HG02623 (cell line): Measurements from ENCODE around the gene CYB5D1.
"Not testable (repeated sequence)": the region's sequence is repeated elsewhere in the genome, so short reads cannot be mapped to it uniquely, and the experiment has no call there.

Experiments used
- ATAC-seq: cut with Tn5 transposase; IDR thresholded peaks from one replicate; pipeline ENCODE4 v1.9.1; 2021; ENCODE audit warnings: moderate library complexity; ENCODE audit not compliant: unreplicated experiment

The CYB5D1 gene

GRCh38 chr17:7856011-7856810, 1.6 kb upstream of the CYB5D1 start:
- ATAC-seq, result no peak

- peak; percentile 67 for ATAC-seq
These were observed 741 bp upstream of the CYB5D1 start, which contains the start of gene NAA38 for GRCh38 chr17:7856811-7857712. TSS of gene NAA38 (minus strand) at chr17:7857559. CDS start at chr17:7857463, 96 bp downstream.

GRCh38 chr17:7858522-7858810, 663 bp downstream of the CYB5D1 start:
- ATAC-seq, result no peak

GRCh38 chr17:7859028-7859427, 1.2 kb downstream of the CYB5D1 start:
- no peak for ATAC-seq

GRCh38 chr17:7862692-7863437, 5.1 kb downstream of the CYB5D1 start:
- no peak for ATAC-seq

- not testable (repeated sequence) for ATAC-seq
These were observed 6.6 kb downstream of the CYB5D1 start for GRCh38 chr17:7864384-7864783.

- ATAC-seq, result no peak
These were observed 7.3 kb downstream of the CYB5D1 start for GRCh38 chr17:7864995-7865650.

- ATAC-seq, result no peak
These were observed 10.1 kb downstream of the CYB5D1 start for GRCh38 chr17:7867881-7868329.

- no peak for ATAC-seq
These were observed 15.2 kb downstream of the CYB5D1 start for GRCh38 chr17:7873051-7873450.

- no peak for ATAC-seq
These were observed 18.1 kb downstream of the CYB5D1 start for GRCh38 chr17:7875804-7876370.

- no peak for ATAC-seq
These were observed 20.4 kb downstream of the CYB5D1 start for GRCh38 chr17:7878234-7878633.

- ATAC-seq, result no peak
These were observed 22.5 kb downstream of the CYB5D1 start for GRCh38 chr17:7880076-7880868.

- no peak for ATAC-seq
These were observed 23.7 kb downstream of the CYB5D1 start for GRCh38 chr17:7881276-7882054.

- ATAC-seq, result no peak
These were observed 24.3 kb downstream of the CYB5D1 start for GRCh38 chr17:7882068-7882467.

GRCh38 chr17:7882629-7883028, 24.8 kb downstream of the CYB5D1 start:
- ATAC-seq, result no peak

- no peak for ATAC-seq
These were observed 26.1 kb downstream of the CYB5D1 start for GRCh38 chr17:7883781-7884386.

GRCh38 chr17:7884581-7885366, 27.0 kb downstream of the CYB5D1 start:
- ATAC-seq, result no peak
